ENCODE measurements around the gene PTGES3.

The PTGES3 gene

GRCh38 chr12:56634242-56634836, 53.7 kb downstream of the PTGES3 start:
- peak overlapping the region; percentile 80 for H3K27ac Mint-ChIP-seq
- H3K4me3 Mint-ChIP-seq = peak overlapping the region; percentile 92
- H3K36me3 Mint-ChIP-seq (ENCODE audit: low read depth) = peaks cover 25% of the 10 kb centered on the region
- H3K27me3 Mint-ChIP-seq (ENCODE audit: low read depth) = no peaks in the 10 kb centered on the region
- H3K4me1 Mint-ChIP-seq (ENCODE audit: low read depth) = peaks cover 50% of the 10 kb centered on the region
- DNase-seq (ENCODE audit: low spot score) = peak; percentile 39
- no peaks in the 10 kb centered on the region for H3K9me3 Mint-ChIP-seq

GRCh38 chr12:56633468-56634241, 54.4 kb downstream of the PTGES3 start:
- no peak for DNase-seq (ENCODE audit: low spot score)
- Mint-ChIP-seq H3K4me1 (ENCODE audit: low read depth) (peaks cover 53% of the 10 kb centered on the region), H3K9me3 (no peaks in the 10 kb centered on the region), H3K27ac (peak overlapping the region; percentile 80), H3K4me3 (peak overlapping the region; percentile 92), H3K36me3 (ENCODE audit: low read depth) (peaks cover 27% of the 10 kb centered on the region), H3K27me3 (ENCODE audit: low read depth) (no peaks in the 10 kb centered on the region)

- Mint-ChIP-seq H3K36me3 (ENCODE audit: low read depth) (peaks cover 24% of the 10 kb centered on the region), H3K4me3 (peak overlapping the region; percentile 92), H3K9me3 (no peaks in the 10 kb centered on the region), H3K4me1 (ENCODE audit: low read depth) (peaks cover 58% of the 10 kb centered on the region), H3K27ac (peak overlapping the region; percentile 29), H3K27me3 (ENCODE audit: low read depth) (no peaks in the 10 kb centered on the region)
- no peak for DNase-seq (ENCODE audit: low spot score)
Measured at GRCh38 chr12:56632701-56633467, 55.2 kb downstream of the PTGES3 start.

- Mint-ChIP-seq H3K36me3 (ENCODE audit: low read depth) (peaks cover 19% of the 10 kb centered on the region), H3K27ac (peak overlapping the region; percentile 43), H3K4me1 (ENCODE audit: low read depth) (peaks cover 55% of the 10 kb centered on the region), H3K4me3 (peak overlapping the region; percentile 98), H3K27me3 (ENCODE audit: low read depth) (no peaks in the 10 kb centered on the region), H3K9me3 (no peaks in the 10 kb centered on the region)
- peak; percentile 73 for DNase-seq (ENCODE audit: low spot score)
Measured at GRCh38 chr12:56631790-56632700, 56.0 kb downstream of the PTGES3 start.

GRCh38 chr12:56630180-56630632, 57.9 kb downstream of the PTGES3 start, which contains the start of gene BAZ2A:
TSS of gene BAZ2A (minus strand) at chr12:56630326. CDS start at chr12:56617530, 12,796 bp downstream.
- H3K9me3 Mint-ChIP-seq = no peaks in the 10 kb centered on the region
- peaks cover 59% of the 10 kb centered on the region for H3K4me1 Mint-ChIP-seq (ENCODE audit: low read depth)
- H3K4me3 Mint-ChIP-seq = peak within 1 kb of the TSS; percentile 98
- peak within 1 kb of the TSS; percentile 91 for H3K27ac Mint-ChIP-seq
- peaks cover 33% of the 10 kb centered on the region for H3K36me3 Mint-ChIP-seq (ENCODE audit: low read depth)
- DNase-seq (ENCODE audit: low spot score) = peak; percentile 87
- H3K27me3 Mint-ChIP-seq (ENCODE audit: low read depth) = no peaks in the 10 kb centered on the region

- Mint-ChIP-seq H3K4me1 (ENCODE audit: low read depth) (peaks cover 57% of the 10 kb centered on the region), H3K27me3 (ENCODE audit: low read depth) (no peaks in the 10 kb centered on the region), H3K4me3 (peak overlapping the region; percentile 98), H3K36me3 (ENCODE audit: low read depth) (peaks cover 32% of the 10 kb centered on the region), H3K27ac (peak overlapping the region; percentile 91), H3K9me3 (no peaks in the 10 kb centered on the region)
- DNase-seq (ENCODE audit: low spot score) = peak; percentile 49
Measured at GRCh38 chr12:56629459-56630179, 58.5 kb downstream of the PTGES3 start.

- no peaks in the 10 kb centered on the region for H3K9me3 Mint-ChIP-seq
- no peaks in the 10 kb centered on the region for H3K27me3 Mint-ChIP-seq (ENCODE audit: low read depth)
- peak overlapping the region; percentile 98 for H3K4me3 Mint-ChIP-seq
- DNase-seq (ENCODE audit: low spot score) = peak; percentile 58
- H3K27ac Mint-ChIP-seq = peak overlapping the region; percentile 91
- peaks cover 56% of the 10 kb centered on the region for H3K4me1 Mint-ChIP-seq (ENCODE audit: low read depth)
- H3K36me3 Mint-ChIP-seq (ENCODE audit: low read depth) = peaks cover 38% of the 10 kb centered on the region
Measured at GRCh38 chr12:56628671-56629458, 59.2 kb downstream of the PTGES3 start.

GRCh38 chr12:56626701-56627100, 61.4 kb downstream of the PTGES3 start:
- Mint-ChIP-seq H3K27me3 (ENCODE audit: low read depth) (no peaks in the 10 kb centered on the region), H3K9me3 (no peaks in the 10 kb centered on the region), H3K4me3 (no peak overlapping the region), H3K4me1 (ENCODE audit: low read depth) (peaks cover 48% of the 10 kb centered on the region), H3K36me3 (ENCODE audit: low read depth) (peaks cover 45% of the 10 kb centered on the region), H3K27ac (peak overlapping the region; percentile 41)
- no peak for DNase-seq (ENCODE audit: low spot score)

GRCh38 chr12:56622535-56622934, 65.5 kb downstream of the PTGES3 start:
- Mint-ChIP-seq H3K9me3 (no peaks in the 10 kb centered on the region), H3K27me3 (ENCODE audit: low read depth) (no peaks in the 10 kb centered on the region), H3K36me3 (ENCODE audit: low read depth) (peaks cover 46% of the 10 kb centered on the region), H3K4me1 (ENCODE audit: low read depth) (peaks cover 27% of the 10 kb centered on the region), H3K4me3 (no peak overlapping the region), H3K27ac (no peak overlapping the region)
- DNase-seq (ENCODE audit: low spot score) = no peak

GRCh38 chr12:56616925-56617324, 71.2 kb downstream of the PTGES3 start:
- H3K27ac Mint-ChIP-seq = peak overlapping the region; percentile 21
- no peaks in the 10 kb centered on the region for H3K9me3 Mint-ChIP-seq
- H3K4me1 Mint-ChIP-seq (ENCODE audit: low read depth) = peaks cover 2% of the 10 kb centered on the region
- peaks cover 62% of the 10 kb centered on the region for H3K36me3 Mint-ChIP-seq (ENCODE audit: low read depth)
- H3K4me3 Mint-ChIP-seq = no peak overlapping the region
- H3K27me3 Mint-ChIP-seq (ENCODE audit: low read depth) = no peaks in the 10 kb centered on the region
- no peak for DNase-seq (ENCODE audit: low spot score)

- DNase-seq (ENCODE audit: low spot score) = no peak
- Mint-ChIP-seq H3K27me3 (ENCODE audit: low read depth) (no peaks in the 10 kb centered on the region), H3K27ac (no peak overlapping the region), H3K4me3 (no peak overlapping the region), H3K4me1 (ENCODE audit: low read depth) (peaks cover 2% of the 10 kb centered on the region), H3K9me3 (no peaks in the 10 kb centered on the region), H3K36me3 (ENCODE audit: low read depth) (peaks cover 67% of the 10 kb centered on the region)
Measured at GRCh38 chr12:56616244-56616643, 71.8 kb downstream of the PTGES3 start.

- peaks cover 2% of the 10 kb centered on the region for H3K4me1 Mint-ChIP-seq (ENCODE audit: low read depth)
- no peak overlapping the region for H3K27ac Mint-ChIP-seq
- H3K4me3 Mint-ChIP-seq = no peak overlapping the region
- H3K27me3 Mint-ChIP-seq (ENCODE audit: low read depth) = no peaks in the 10 kb centered on the region
- DNase-seq (ENCODE audit: low spot score) = no peak
- H3K9me3 Mint-ChIP-seq = no peaks in the 10 kb centered on the region
- peaks cover 79% of the 10 kb centered on the region for H3K36me3 Mint-ChIP-seq (ENCODE audit: low read depth)
Measured at GRCh38 chr12:56614627-56615026, 73.5 kb downstream of the PTGES3 start.
